A673 (cell line): ENCODE results near the gene PXDN.
"Not testable (repeated sequence)": the region's sequence is repeated elsewhere in the genome, so short reads cannot be mapped to it uniquely, and the experiment has no call there.

Experiments used
- CTCF ChIP-seq: fragments of 300-800, 200-600 bp; sonication (generic); conservative IDR thresholded peaks from 2 replicates; pipeline ENCODE4 v1.5.1; 2017; ENCODE audit warnings: low read depth, mild to moderate bottlenecking, antibody characterized with exemption, low read length, moderate library complexity, mixed read lengths
- EZH2 ChIP-seq: fragments of 200-600 bp; sonication (generic); IDR thresholded peaks from 2 replicates; pipeline ENCODE4 v1.6.1; 2017; ENCODE audit warnings: borderline replicate concordance, low read depth, mild to moderate bottlenecking, mixed read lengths, antibody characterized with exemption, low read length; ENCODE audit not compliant: poor library complexity, severe bottlenecking

- TF ChIP-seq CTCF, EZH2: not testable (repeated sequence)
These were observed 43.9 kb downstream of the PXDN start for GRCh38 chr2:1700427-1700826.
